Choroid plexus epithelial cell (primary cell): ENCODE data around the gene EPB41L4A.

Experiments used
- DNase-seq: peaks from one replicate; pipeline ENCODE4 v3.0.0-alpha.2; 2010; ENCODE audit warnings: low read depth
- H3K4me3 ChIP-seq: 2 replicates; pipeline ENCODE4 v1.5.1; 2011; ENCODE audit warnings: low read depth, mild to moderate bottlenecking, control low read depth, low read length, moderate library complexity
- CTCF ChIP-seq: conservative IDR thresholded peaks from 2 replicates; pipeline ENCODE4 v1.5.1; 2011; ENCODE audit warnings: low read depth, mild to moderate bottlenecking, control low read depth, inconsistent platforms, low read length, moderate library complexity

The EPB41L4A gene

GRCh38 chr5:112412346-112412745 lies 6.7 kb downstream of the EPB41L4A start:
- DNase-seq, result no peak
- no peak for TF ChIP-seq CTCF
- H3K4me3 ChIP-seq, result no peak overlapping the region

DNA sequence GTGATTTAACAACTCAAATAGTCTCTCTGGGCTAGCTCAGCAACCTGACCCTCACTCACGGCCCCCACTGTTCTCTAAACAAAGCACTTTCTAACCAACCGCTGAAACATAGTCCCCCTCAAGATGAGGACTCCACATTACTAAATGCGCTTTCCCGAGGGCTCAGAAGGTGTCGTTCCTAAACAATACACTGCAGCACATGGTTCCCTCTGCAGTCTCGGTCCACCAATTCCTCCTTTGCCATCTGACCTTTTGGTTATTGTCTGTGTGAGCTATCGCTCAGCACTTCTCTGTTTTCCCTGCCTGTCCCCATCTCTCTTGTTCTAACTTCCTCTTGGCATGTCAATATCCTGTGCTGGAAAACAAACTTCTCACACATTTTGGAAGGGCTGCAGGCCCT lies 7.2 kb downstream of the EPB41L4A start:
- no peak overlapping the region for H3K4me3 ChIP-seq
- DNase-seq, result no peak
- TF ChIP-seq CTCF, result no peak

- TF ChIP-seq CTCF, result no peak
- no peak for DNase-seq
Measured at GRCh38 chr5:112407666-112408065, 11.4 kb downstream of the EPB41L4A start.

GRCh38 chr5:112407240-112407639 lies 11.8 kb downstream of the EPB41L4A start:
- H3K4me3 ChIP-seq, result no peak overlapping the region
- TF ChIP-seq CTCF, result no peak
- DNase-seq, result no peak

More at GRCh38 chr5:112407666-112408065, 11.4 kb downstream of the EPB41L4A start:
- no peak overlapping the region for H3K4me3 ChIP-seq

DNA sequence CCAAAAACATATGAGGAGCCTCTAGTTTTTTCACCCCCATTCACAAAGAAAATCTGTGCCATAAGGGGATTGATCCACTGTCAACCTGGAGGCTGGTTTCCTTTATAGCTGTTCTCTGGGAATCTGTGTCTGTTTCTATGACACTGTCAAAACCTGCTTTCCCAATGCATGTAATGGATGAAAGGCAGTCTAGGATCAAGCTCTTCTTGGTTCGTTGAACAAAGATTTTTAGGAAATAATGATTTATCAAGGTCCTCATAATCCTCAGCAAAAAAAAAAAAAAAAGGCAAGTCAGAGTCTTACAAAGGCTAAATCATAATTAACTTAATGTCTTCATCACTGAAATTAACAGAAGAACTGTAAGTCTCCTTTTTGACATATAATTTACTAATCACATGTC lies 16.0 kb downstream of the EPB41L4A start:
- no peak for TF ChIP-seq CTCF
- H3K4me3 ChIP-seq, result no peak overlapping the region
- no peak for DNase-seq

GRCh38 chr5:112401924-112402323 lies 17.2 kb downstream of the EPB41L4A start:
- H3K4me3 ChIP-seq, result no peak overlapping the region
- no peak for TF ChIP-seq CTCF
- DNase-seq, result no peak

GRCh38 chr5:112397690-112398089 lies 21.4 kb downstream of the EPB41L4A start:
- DNase-seq, result no peak
- no peak for TF ChIP-seq CTCF
- no peak overlapping the region for H3K4me3 ChIP-seq
